Stomach (tissue), 9 donors: Measurements from ENCODE around the gene BANP. TPM values are rescaled to one million over a fixed set of nuclear protein-coding genes. Genes with fewer than 3 reads are reported as not detected.

Source experiments
- DNase-seq, 2 donors: peaks; one replicate each; pipeline versions ENCODE4 v3.0.0 to v3.0.0-alpha.2; 2013 to 2019
- H3K27ac ChIP-seq, 5 donors: fragments of 200-600 bp in 4 of 5; sonication (generic) in 4 of 5; one replicate each; pipeline ENCODE4 v1.5.1; 2013 to 2019; ENCODE audit warnings: mild to moderate bottlenecking in 1 of 5, moderate library complexity in 1 of 5
- H3K27me3 ChIP-seq, 3 donors: fragments of 200-600 bp; sonication (generic); one replicate each; pipeline ENCODE4 v1.5.1; 2017 to 2019; ENCODE audit warnings: mixed run types in 1 of 3
- H3K36me3 ChIP-seq, 4 donors: fragments of 200-600 bp; sonication (generic); 1 replicate in 3 of 4; 2 replicates in 1 of 4; pipeline ENCODE4 v1.5.1; 2016 to 2019
- H3K4me1 ChIP-seq, 4 donors: fragments of 200-600 bp; sonication (generic); one replicate each; pipeline ENCODE4 v1.5.1; 2016 to 2019
- H3K4me3 ChIP-seq, 4 donors: fragments of 200-600 bp; sonication (generic) in 3 of 4; one replicate each; pipeline ENCODE4 v1.5.1; 2016 to 2019; ENCODE audit warnings: mild to moderate bottlenecking in 1 of 4
- H3K9me3 ChIP-seq, 4 donors: fragments of 200-600 bp; sonication (generic); one replicate each; pipeline ENCODE4 v1.5.1; 2016 to 2019
- EP300 ChIP-seq: sonication (generic); formaldehyde crosslinking; IDR thresholded peaks from one replicate; pipeline ENCODE4 v1.6.1; 2017; ENCODE audit warnings: antibody characterized with exemption
- POLR2A ChIP-seq, 4 donors: fragments of 450-650 bp; IDR thresholded peaks; one replicate each; pipeline ENCODE4 v1.6.1; 2016; ENCODE audit warnings: antibody characterized with exemption in 4 of 4, control low read depth in 2 of 4, mild to moderate bottlenecking in 1 of 4, moderate library complexity in 1 of 4
- POLR2AphosphoS5 ChIP-seq, 3 donors: sonication (generic); formaldehyde crosslinking; IDR thresholded peaks; one replicate each; pipeline ENCODE4 v1.6.1; 2016; ENCODE audit warnings: antibody characterized with exemption in 3 of 3
- WGBS, 5 donors: extraction: QIAGEN DNeasy Blood & Tissue Kit in 3 of 5; methylation state at CpG; one replicate each; pipeline versions ENCODE4 v1.1.5 to v1.1.7; 2013 to 2018; 5-methylcytosine and 5-hydroxymethylcytosine counted together
- intact Hi-C: fragments of 100-400 bp; cut with DNase I; formaldehyde crosslinking; loops from one replicate; pipeline ENCODE4 v1.15.1; 2023; ENCODE audit warnings: low total_unique reads
- polyA plus RNA-seq, 3 donors: library from polyadenylated mRNA; stranded (reverse); fragments of 200-250 nt; gene quantifications; one replicate each; pipeline ENCODE4 v1.2.3, GENCODE V29; 2013
- total RNA-seq, 5 donors: library from RNA; depleted of rRNA; stranded (reverse); fragments of >200 nt; gene quantifications; one replicate each; pipeline versions ENCODE4 v1.1.0 to v1.2.3, GENCODE V29; 2014 to 2016
- TF ChIP-seq, protein P1 (sequence below), 7 experiments: fragments of 450-650 bp in 4 of 7; fragments of 200-600 bp in 3 of 7; sonication (generic) in 3 of 7; IDR thresholded peaks; one replicate each; pipeline ENCODE4 v1.5.1; 2016 to 2019; ENCODE audit warnings: antibody characterized with exemption in 7 of 7, control low read depth in 2 of 7, mild to moderate bottlenecking in 1 of 7
- donor health status: healthy with polysubstance abuse.
- donor health status: Bipolar disorder and iron deficiency.
- donor health status: healthy.

BANP gene
- total and polyA plus RNA-seq, 8 donors = 6.0 to 144 (median 18.3) TPM

GRCh38 chr16:88057656-88058055, 106.4 kb downstream of the BANP start:
- WGBS, 5 donors = 91 to 97% (median 96%) methylated on average over 24 to 26 of the region's 26 CpGs
- TF ChIP-seq POLR2A (IDR thresholded peaks at IDR 0.05) (no peak), POLR2AphosphoS5 (IDR thresholded peaks at IDR 0.05) (no peak), EP300 (no peak)
- TF ChIP-seq, protein P1, sequence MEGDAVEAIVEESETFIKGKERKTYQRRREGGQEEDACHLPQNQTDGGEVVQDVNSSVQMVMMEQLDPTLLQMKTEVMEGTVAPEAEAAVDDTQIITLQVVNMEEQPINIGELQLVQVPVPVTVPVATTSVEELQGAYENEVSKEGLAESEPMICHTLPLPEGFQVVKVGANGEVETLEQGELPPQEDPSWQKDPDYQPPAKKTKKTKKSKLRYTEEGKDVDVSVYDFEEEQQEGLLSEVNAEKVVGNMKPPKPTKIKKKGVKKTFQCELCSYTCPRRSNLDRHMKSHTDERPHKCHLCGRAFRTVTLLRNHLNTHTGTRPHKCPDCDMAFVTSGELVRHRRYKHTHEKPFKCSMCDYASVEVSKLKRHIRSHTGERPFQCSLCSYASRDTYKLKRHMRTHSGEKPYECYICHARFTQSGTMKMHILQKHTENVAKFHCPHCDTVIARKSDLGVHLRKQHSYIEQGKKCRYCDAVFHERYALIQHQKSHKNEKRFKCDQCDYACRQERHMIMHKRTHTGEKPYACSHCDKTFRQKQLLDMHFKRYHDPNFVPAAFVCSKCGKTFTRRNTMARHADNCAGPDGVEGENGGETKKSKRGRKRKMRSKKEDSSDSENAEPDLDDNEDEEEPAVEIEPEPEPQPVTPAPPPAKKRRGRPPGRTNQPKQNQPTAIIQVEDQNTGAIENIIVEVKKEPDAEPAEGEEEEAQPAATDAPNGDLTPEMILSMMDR (IDR thresholded peaks at IDR 0.05) = no peak
- no peak for DNase-seq

GRCh38 chr16:88058136-88058535, 106.9 kb downstream of the BANP start:
- 88 to 93% (median 92%) methylated on average over 14 of the region's 14 CpGs for WGBS, 5 donors
- no peak for DNase-seq
- Histone ChIP-seq H3K4me1 (peaks cover 4 to 15% (median 10%) of the 10 kb centered on the region in 4 donors), H3K9me3 (no peaks in the 10 kb centered on the region), H3K27ac (no peak overlapping the region), H3K36me3 (peaks cover 6 to 64% (median 56%) of the 10 kb centered on the region in 4 donors), H3K27me3 (no peaks in the 10 kb centered on the region), H3K4me3 (no peak overlapping the region)
- no peak for TF ChIP-seq EP300
- TF ChIP-seq, protein P1 (IDR thresholded peaks at IDR 0.05) = no peak
- no peak for TF ChIP-seq POLR2AphosphoS5 (IDR thresholded peaks at IDR 0.05)
- no peak for TF ChIP-seq POLR2A (IDR thresholded peaks at IDR 0.05)
- intact Hi-C loops = no loop called here

More at GRCh38 chr16:88057656-88058055, 106.4 kb downstream of the BANP start:
- H3K27ac ChIP-seq = no peak overlapping the region
- peaks cover 6 to 63% (median 56%) of the 10 kb centered on the region in 4 donors for H3K36me3 ChIP-seq
- H3K27me3 ChIP-seq = no peaks in the 10 kb centered on the region
- no peak overlapping the region for H3K4me3 ChIP-seq
- intact Hi-C loops = no loop called here
- H3K9me3 ChIP-seq = no peaks in the 10 kb centered on the region
- peaks cover under 1 to 10% (median 5%) of the 10 kb centered on the region in 4 donors for H3K4me1 ChIP-seq

GRCh38 chr16:88058817-88059216, 107.6 kb downstream of the BANP start:
- DNase-seq = no peak
- WGBS, 5 donors = 87 to 96% (median 95%) methylated on average over 12 of the region's 12 CpGs
- Histone ChIP-seq H3K4me1 (peaks cover 4 to 17% (median 13%) of the 10 kb centered on the region in 4 donors), H3K36me3 (peaks cover 6 to 66% (median 61%) of the 10 kb centered on the region in 4 donors), H3K27me3 (no peaks in the 10 kb centered on the region), H3K9me3 (no peaks in the 10 kb centered on the region), H3K27ac (no peak overlapping the region), H3K4me3 (no peak overlapping the region)
- no peak for TF ChIP-seq POLR2AphosphoS5 (IDR thresholded peaks at IDR 0.05)
- TF ChIP-seq, protein P1 (IDR thresholded peaks at IDR 0.05) = no peak
- no peak for TF ChIP-seq EP300
- TF ChIP-seq POLR2A (IDR thresholded peaks at IDR 0.05) = no peak
- intact Hi-C loops = no loop called here

DNA sequence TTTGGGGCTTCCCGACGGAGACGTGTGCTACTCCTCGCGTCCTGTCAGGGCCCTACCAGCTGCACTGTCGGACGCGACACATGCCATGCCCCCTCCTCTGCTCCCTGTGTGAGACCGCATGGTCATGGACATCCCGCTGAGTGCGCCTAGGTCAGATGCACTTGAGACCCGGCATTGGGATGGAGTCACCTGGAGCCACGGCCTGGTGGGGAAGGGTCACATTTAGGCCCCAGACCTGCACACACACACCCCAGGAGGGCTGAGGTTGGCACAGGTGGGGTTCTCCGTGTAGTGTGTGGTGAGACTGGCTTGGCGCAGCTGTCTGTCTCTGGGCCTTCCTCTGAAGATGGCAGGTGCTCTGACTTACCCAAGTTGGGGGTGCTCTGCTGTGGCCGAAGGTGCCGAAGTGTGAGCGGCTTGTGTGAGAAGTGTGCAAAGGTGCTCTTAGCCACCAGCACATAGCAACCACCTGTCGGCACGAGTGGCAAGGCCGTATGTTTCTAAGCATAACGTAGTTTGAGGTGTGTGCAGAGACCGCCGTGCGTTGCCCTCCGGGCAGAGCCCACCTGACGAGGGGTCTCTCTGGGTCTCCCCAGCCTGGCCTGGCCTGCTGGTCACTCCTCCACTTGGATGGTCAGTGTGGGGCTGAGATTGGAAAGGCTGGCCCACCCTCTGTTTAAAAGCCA, 108.6 kb downstream of the BANP start:
- H3K27me3 ChIP-seq = no peaks in the 10 kb centered on the region
- no peak overlapping the region for H3K27ac ChIP-seq
- DNase-seq = no peak
- H3K9me3 ChIP-seq = no peaks in the 10 kb centered on the region
- intact Hi-C loops = no loop called here
- TF ChIP-seq POLR2A (IDR thresholded peaks at IDR 0.05) (no peak), EP300 (no peak), POLR2AphosphoS5 (IDR thresholded peaks at IDR 0.05) (no peak)
- TF ChIP-seq, protein P1 (IDR thresholded peaks at IDR 0.05) = no peak
- H3K4me1 ChIP-seq = peaks cover 4 to 17% (median 13%) of the 10 kb centered on the region in 4 donors
- H3K4me3 ChIP-seq = no peak overlapping the region
- 96 to 98% (median 97%) methylated on average over 26 to 27 of the region's 27 CpGs for WGBS, 5 donors
- H3K36me3 ChIP-seq = peaks cover 6 to 77% (median 70%) of the 10 kb centered on the region in 4 donors
